Activated CD4-positive, alpha-beta T cell treated with anti-CD3 and anti-CD28 coated beads, Interleukin-2, amount 10 ng/mL, durations not matched to agents 24 days and 14 days (primary cell): ENCODE data around the gene ABHD14A. TPM values are rescaled to one million over a fixed set of nuclear protein-coding genes. Genes with fewer than 3 reads are reported as not detected.
"Not testable (repeated sequence)": the region's sequence is repeated elsewhere in the genome, so short reads cannot be mapped to it uniquely, and the experiment has no call there.

Experiments used
- DNase-seq: peaks from one replicate; pipeline ENCODE4 v3.0.0; 2022
- H3K27ac Mint-ChIP-seq: one replicate; pipeline ENCODE4 v1.8.0; 2022; ENCODE audit warnings: mild to moderate bottlenecking, mixed read lengths
- H3K27me3 Mint-ChIP-seq: one replicate; pipeline ENCODE4 v1.8.0; 2022; ENCODE audit warnings: mixed read lengths
- H3K36me3 Mint-ChIP-seq: one replicate; pipeline ENCODE4 v1.8.0; 2022; ENCODE audit warnings: low read depth, mild to moderate bottlenecking, mixed read lengths
- H3K4me1 Mint-ChIP-seq: one replicate; pipeline ENCODE4 v1.8.0; 2021; ENCODE audit warnings: mixed read lengths
- H3K4me3 Mint-ChIP-seq: one replicate; pipeline ENCODE4 v1.8.0; 2022; ENCODE audit warnings: mild to moderate bottlenecking, moderate library complexity, mixed read lengths
- H3K9me3 Mint-ChIP-seq: one replicate; pipeline ENCODE4 v1.8.0; 2021; ENCODE audit warnings: mixed read lengths
- intact Hi-C: fragments of 100-400 bp; cut with micrococcal nuclease; formaldehyde crosslinking; loops from one replicate; pipeline ENCODE4 v1.15.1; 2023
- total RNA-seq: library from RNA; stranded (reverse); gene quantifications from 2 replicates; pipeline ENCODE4 v1.2.3, GENCODE V29; 2022

ABHD14A gene
- total RNA-seq, 1 donor from 2014 or later = 12.3 TPM

DNA sequence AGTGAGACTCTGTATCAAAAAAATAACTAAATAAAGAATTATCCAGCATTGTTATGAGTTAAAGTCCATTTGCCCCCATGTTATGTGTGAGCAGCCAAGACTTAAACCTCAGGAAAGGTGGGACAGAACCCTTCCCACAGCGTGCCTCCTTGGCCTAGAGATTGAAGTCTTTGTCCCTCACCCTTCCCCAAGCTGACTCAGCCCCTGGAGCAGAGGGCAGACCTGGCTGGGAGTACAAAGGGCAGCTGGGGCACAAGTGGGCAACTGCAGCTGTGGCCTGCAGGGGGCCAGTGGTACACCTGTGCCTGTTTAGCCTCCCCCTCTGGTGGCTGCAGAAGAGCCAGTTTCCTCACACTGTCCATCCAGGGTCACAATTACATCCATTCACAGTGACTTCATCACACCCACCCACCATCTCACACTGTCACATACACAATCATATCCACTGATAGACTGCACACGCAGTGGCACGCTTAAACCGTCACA is 7.5 kb downstream of the ABHD14A start:
- Mint-ChIP-seq H3K4me3 (peak overlapping the region; percentile 96), H3K27me3 (no peaks in the 10 kb centered on the region), H3K36me3 (peaks cover 7% of the 10 kb centered on the region), H3K27ac (peak overlapping the region; percentile 96), H3K4me1 (peaks cover 21% of the 10 kb centered on the region), H3K9me3 (no peaks in the 10 kb centered on the region)
- intact Hi-C loops = loop anchor here (10.0 kb wide), 1 partner anchor 292 kb away; the partner anchor contains the start of gene WDR82
- peak; percentile 78 for DNase-seq

DNA sequence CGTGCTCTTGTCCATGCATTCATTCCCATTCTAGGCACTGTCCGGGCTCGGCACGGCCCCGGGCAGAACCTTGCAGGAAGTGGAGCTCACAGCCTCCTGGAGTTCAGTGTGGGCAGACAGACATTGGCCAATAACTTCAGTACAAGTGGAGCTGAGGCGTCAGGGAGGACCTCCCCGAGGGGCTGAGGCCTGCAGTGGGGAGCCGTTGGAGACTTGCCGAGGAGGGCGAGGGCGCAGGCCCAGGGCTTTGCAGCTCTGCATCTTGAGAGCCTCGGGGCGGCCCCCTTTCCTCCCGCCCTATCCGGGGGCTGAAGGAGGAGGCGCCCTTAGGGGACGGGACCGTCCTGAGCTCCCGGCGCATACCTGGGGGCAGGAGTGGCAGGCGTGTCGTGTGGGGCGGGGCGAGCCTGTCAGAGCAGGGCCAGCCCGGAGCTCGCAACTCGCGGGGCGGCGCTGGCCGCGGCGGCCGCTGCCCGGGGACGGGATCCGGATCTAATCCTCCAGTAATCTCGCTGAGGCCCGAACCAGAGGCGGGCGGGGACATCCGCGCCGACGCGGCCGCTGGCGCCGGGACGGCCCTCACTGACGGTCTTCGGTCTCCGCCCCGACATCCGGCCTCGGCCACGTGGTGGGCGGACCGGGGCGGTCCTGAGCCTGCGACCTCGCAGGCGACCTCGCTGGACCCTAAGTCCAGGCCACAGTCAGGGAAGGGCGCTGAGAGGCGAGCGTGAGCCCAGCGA is 8.1 kb downstream of the ABHD14A start, which contains the start of gene ACY1:
TSS of gene ACY1 (plus strand) at position 698 of the 740 bp plus-strand sequence. CDS start 530 bp downstream, outside the sequence.
- Mint-ChIP-seq H3K27me3 (no peaks in the 10 kb centered on the region), H3K4me1 (peaks cover 20% of the 10 kb centered on the region), H3K27ac (peak within 1 kb of the TSS; percentile 96), H3K36me3 (peaks cover 7% of the 10 kb centered on the region), H3K4me3 (peak within 1 kb of the TSS; percentile 96), H3K9me3 (no peaks in the 10 kb centered on the region)
- intact Hi-C loops = loop anchor here (1.0 to 10.0 kb wide), 4 partner anchors 8 to 292 kb away; partner anchors contain the start of genes ABHD14A, PARP3, RPL29 and WDR82
- DNase-seq = peak; percentile 95

DNA sequence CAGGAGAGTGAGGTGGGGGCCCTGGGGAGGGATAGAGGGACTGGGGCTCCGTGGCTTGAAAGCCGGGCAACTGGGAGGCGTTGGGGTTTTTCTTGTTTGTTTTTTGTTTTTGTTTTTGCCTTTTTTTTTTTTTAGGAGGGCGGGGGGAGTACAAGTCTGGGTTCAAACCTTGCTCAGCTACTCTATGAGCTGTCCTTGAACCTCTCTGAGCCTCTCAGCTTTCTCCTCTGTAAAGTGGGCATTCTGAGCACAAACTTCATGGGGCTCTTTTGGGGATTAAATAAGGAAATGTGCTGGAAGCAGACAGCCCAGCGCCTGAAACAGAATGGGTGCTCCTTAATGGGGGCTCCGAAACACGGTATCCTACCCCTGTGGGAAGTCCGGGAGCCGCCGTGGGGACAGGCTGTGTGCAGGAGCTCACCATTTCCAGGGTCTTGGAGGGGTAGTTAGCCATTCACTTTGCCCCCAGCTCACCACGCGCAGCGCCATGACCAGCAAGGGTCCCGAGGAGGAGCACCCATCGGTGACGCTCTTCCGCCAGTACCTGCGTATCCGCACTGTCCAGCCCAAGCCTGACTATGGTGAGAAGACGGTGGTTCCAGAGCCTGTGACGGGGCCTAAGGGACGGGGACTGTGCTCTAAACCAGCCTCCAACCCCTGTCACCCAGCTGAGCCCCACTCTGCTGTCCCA is 8.9 kb downstream of the ABHD14A start:
- Mint-ChIP-seq H3K4me3 (peak overlapping the region; percentile 96), H3K9me3 (no peaks in the 10 kb centered on the region), H3K4me1 (peaks cover 20% of the 10 kb centered on the region), H3K27me3 (no peaks in the 10 kb centered on the region), H3K36me3 (peaks cover 7% of the 10 kb centered on the region), H3K27ac (peak overlapping the region; percentile 96)
- no peak for DNase-seq
- intact Hi-C loops = loop anchor here (1.0 to 10.0 kb wide), 4 partner anchors 8 to 291 kb away; partner anchors contain the start of genes ABHD14A, PARP3, RPL29 and WDR82

DNA sequence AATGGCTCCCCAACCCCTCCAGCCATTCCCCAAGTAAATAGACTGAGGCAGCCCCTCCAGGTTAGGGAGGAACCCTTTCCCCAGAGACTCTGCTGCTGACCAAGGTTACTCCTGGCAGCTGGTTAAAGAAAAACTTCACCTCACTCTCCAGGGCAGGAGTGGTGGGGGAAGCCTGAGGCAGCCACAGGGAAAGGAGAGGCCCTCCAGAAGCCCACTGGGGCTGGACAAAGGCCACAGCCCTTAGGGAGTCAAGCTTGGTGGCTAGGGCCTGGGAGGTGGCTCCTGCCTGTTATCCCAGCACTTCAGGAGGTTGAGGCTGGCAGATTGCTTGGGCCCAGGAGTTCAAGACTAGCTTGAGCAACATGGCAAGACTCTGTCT is 9.4 kb downstream of the ABHD14A start:
- peaks cover 20% of the 10 kb centered on the region for H3K4me1 Mint-ChIP-seq
- H3K36me3 Mint-ChIP-seq = peaks cover 7% of the 10 kb centered on the region
- peak overlapping the region; percentile 96 for H3K4me3 Mint-ChIP-seq
- peak overlapping the region; percentile 96 for H3K27ac Mint-ChIP-seq
- no peaks in the 10 kb centered on the region for H3K9me3 Mint-ChIP-seq
- DNase-seq = no peak
- no peaks in the 10 kb centered on the region for H3K27me3 Mint-ChIP-seq
- intact Hi-C loops = loop anchor here (10.0 kb wide), 1 partner anchor 291 kb away; the partner anchor contains the start of gene WDR82

DNA sequence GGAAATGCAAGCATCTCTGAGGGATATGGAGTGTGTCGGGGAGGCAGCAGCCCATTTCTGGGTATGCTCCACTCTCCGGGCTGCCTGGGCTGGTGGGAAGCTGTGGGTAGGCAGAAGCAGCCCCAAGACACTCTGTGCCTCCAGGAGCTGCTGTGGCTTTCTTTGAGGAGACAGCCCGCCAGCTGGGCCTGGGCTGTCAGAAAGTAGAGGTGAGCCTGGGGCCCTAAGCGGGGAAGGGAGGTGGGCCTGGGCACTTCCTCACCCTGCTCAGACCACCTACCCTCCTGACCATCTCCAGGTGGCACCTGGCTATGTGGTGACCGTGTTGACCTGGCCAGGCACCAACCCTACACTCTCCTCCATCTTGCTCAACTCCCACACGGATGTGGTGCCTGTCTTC is 10.2 kb downstream of the ABHD14A start:
- peak overlapping the region; percentile 48 for H3K27ac Mint-ChIP-seq
- intact Hi-C loops = loop anchor here (10.0 kb wide), 1 partner anchor 290 kb away; the partner anchor contains the start of gene WDR82
- peaks cover 7% of the 10 kb centered on the region for H3K36me3 Mint-ChIP-seq
- H3K9me3 Mint-ChIP-seq = no peaks in the 10 kb centered on the region
- peaks cover 20% of the 10 kb centered on the region for H3K4me1 Mint-ChIP-seq
- DNase-seq = no peak
- H3K4me3 Mint-ChIP-seq = peak overlapping the region; percentile 59
- H3K27me3 Mint-ChIP-seq = no peaks in the 10 kb centered on the region

DNA sequence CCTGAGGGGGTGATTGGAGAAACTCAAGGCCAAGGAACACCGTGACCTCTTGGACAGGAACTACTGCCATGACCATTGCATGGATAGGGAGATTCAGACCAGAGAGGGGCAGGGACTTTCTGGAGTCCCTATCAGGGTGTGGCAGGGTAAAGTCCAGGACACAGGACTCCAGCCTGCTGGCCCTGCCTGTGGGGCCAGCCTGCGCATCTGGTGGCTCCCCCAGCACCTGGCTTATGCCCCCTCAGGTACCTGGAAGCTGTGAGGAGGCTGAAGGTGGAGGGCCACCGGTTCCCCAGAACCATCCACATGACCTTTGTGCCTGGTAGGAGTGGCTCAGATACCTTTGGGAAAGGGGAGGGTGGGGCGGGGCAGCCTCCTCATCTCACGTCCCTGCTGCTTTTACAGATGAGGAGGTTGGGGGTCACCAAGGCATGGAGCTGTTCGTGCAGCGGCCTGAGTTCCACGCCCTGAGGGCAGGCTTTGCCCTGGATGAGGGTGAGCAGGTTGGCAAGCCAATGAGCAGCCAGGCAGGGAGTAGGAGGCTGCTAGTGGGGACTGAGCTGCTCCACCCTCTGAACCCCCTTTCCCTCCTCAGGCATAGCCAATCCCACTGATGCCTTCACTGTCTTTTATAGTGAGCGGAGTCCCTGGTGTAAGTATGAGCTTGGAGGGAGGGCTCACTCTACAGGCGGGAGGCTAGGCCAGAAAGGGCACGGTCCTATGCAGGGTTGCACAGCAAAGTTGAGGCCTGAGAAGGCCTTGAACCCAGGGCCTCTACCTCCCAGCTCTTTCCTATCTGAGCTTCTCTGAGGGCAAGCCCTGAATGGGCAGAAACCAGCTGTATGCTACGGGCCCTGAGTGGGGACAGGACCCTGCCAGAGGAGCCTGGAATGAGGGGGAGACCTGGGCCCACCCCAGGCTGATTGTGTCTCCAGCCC is 11.4 kb downstream of the ABHD14A start:
- no peak overlapping the region for H3K27ac Mint-ChIP-seq
- H3K36me3 Mint-ChIP-seq = peaks cover 7% of the 10 kb centered on the region
- DNase-seq = no peak
- no peaks in the 10 kb centered on the region for H3K9me3 Mint-ChIP-seq
- H3K27me3 Mint-ChIP-seq = no peaks in the 10 kb centered on the region
- H3K4me1 Mint-ChIP-seq = peaks cover 17% of the 10 kb centered on the region
- intact Hi-C loops = loop anchor here (10.0 kb wide), 1 partner anchor 289 kb away; the partner anchor contains the start of gene WDR82
- no peak overlapping the region for H3K4me3 Mint-ChIP-seq

DNA sequence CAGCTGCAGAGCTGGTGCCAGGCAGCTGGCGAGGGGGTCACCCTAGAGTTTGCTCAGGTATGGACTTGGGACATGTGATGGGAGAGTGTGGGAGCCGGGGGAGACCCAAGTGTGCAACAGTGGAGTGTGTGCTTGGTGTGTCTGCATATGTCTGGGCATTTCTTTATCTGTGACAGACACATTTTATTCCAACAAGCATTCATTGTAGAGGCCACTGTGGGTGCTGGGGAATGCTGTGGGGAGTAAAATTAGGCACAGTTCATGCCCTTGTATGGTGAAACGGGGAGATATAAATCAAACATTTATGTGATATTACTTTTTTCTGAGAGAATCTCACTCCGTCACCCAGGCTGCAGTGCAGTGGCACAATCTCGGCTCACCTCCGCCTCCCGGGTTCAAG is 12.7 kb downstream of the ABHD14A start:
- intact Hi-C loops = loop anchor here (10.0 kb wide), 1 partner anchor 287 kb away; the partner anchor contains the start of gene WDR82
- Mint-ChIP-seq H3K36me3 (peaks cover 20% of the 10 kb centered on the region), H3K27ac (no peak overlapping the region), H3K4me3 (no peak overlapping the region), H3K4me1 (peaks cover 13% of the 10 kb centered on the region), H3K27me3 (no peaks in the 10 kb centered on the region), H3K9me3 (no peaks in the 10 kb centered on the region)
- DNase-seq = no peak

DNA sequence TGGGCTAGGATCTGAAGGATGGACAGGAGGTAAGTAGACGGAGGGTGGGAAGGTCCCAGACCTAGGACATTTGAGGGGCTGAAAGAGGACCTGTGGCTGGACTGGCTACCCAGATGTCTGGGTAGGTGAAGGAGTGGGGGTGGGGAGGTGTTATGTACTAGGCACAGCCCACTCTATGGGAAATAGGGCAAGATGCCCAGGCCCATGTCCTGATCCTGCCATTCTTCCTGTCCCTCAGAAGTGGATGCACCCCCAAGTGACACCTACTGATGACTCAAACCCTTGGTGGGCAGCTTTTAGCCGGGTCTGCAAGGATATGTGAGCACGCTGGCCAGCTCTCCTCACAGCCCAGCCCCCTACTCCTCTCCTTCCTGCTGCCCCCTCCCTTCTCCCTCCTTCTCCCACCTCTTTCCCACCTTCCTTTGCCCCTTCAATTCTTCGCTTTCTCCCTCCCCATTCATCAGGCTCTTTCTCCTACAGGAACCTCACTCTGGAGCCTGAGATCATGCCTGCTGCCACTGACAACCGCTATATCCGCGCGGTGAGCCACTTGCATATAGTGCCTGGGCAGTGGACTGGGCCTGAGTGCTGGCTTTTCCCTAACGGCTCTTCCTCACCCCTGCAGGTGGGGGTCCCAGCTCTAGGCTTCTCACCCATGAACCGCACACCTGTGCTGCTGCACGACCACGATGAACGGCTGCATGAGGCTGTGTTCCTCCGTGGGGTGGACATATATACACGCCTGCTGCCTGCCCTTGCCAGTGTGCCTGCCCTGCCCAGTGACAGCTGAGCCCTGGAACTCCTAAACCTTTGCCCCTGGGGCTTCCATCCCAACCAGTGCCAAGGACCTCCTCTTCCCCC is 13.7 kb downstream of the ABHD14A start:
- Mint-ChIP-seq H3K9me3 (no peaks in the 10 kb centered on the region), H3K4me3 (no peak overlapping the region), H3K4me1 (peaks cover 7% of the 10 kb centered on the region), H3K27me3 (no peaks in the 10 kb centered on the region), H3K36me3 (peaks cover 23% of the 10 kb centered on the region), H3K27ac (peak overlapping the region; percentile 52)
- intact Hi-C loops = loop anchor here (10.0 kb wide), 1 partner anchor 286 kb away; the partner anchor contains the start of gene WDR82
- DNase-seq = no peak

DNA sequence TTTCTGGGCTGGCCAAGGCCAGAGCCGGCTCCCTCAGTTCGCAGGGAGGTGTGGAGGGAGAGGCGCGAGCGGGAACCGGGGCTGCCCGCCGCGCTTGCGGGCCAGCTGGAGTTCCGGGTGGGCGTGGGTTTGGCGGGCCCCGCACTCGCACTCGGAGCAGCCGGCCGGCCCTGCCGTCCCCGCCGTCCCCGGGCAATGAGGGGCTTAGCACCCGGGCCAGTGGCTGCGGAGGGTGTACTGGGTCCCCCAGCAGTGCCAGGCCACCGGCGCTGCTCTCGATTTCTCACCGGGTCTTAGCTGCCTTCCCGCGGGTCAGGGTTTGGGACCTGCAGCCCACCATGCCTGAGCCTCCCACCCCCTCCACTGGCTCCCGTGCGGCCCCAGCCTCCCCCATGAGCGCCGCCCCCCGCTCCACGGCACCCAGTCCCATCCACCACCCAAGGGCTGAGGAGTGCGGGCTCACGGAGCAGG is 15.7 kb downstream of the ABHD14A start:
- intact Hi-C loops = not testable (repeated sequence)

DNA sequence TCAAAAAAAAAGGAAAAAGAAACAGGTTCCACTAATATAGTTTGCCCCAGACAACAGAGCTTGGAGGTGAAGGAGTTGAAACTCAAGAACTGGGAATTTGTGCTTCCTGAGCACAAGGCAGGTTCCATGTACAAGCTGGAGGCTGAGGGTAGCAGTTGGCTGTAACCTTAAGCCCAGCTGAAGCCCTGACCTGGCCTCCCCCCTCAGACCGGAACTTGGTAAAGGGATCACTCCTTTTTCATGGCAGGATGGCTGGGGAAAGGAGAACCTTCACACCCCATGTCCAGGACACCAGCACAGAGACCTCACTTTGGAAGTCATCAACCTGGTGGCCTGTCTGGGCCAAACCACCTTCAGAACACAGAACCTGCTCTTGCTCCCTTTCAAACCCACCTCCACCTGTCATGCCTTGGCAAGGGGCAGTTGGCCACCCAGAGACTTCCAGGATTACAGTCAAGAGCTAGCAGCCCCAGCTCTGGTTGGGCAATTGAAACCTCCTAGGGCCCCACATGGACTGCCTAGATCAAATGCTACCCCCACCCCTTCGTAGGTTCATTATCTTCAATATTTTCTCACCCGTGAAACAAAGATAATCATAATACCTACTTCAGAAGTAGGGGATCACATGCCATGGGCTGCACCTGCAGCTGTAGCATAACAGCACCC is 17.3 kb downstream of the ABHD14A start:
- H3K4me1 Mint-ChIP-seq = peaks cover 20% of the 10 kb centered on the region
- no peaks in the 10 kb centered on the region for H3K27me3 Mint-ChIP-seq
- peaks cover 47% of the 10 kb centered on the region for H3K36me3 Mint-ChIP-seq
- H3K4me3 Mint-ChIP-seq = no peak overlapping the region
- peak overlapping the region; percentile 7 for H3K27ac Mint-ChIP-seq
- intact Hi-C loops = no loop called here
- H3K9me3 Mint-ChIP-seq = no peaks in the 10 kb centered on the region
- DNase-seq = no peak

More for the DNA sequence above, 15.7 kb downstream of the ABHD14A start:
- DNase-seq, H3K9me3 Mint-ChIP-seq, H3K4me3 Mint-ChIP-seq, H3K27ac Mint-ChIP-seq, H3K27me3 Mint-ChIP-seq: not testable (repeated sequence)
- peaks cover 43% of the 10 kb centered on the region for H3K36me3 Mint-ChIP-seq
- peaks cover 15% of the 10 kb centered on the region for H3K4me1 Mint-ChIP-seq

DNA sequence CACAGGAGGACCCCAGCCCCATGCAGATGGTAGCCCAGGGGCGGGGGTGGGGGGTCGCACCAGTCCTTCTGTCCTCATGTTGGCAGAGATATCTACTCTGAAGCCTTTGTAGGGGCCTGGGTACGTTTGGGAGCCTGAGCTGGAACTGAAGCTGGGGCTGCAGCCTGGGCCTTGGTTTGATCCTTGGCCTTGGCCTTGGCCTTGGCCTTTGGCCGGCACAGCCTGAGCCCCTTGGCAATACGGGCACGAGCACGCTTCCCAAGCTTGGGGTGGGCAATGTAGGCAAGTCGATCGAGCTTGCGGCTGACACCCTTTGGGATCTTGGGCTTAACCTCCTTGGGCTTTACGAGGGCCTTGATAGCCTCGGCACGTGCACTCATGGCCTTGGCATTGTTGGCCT is 18.8 kb downstream of the ABHD14A start:
- peaks cover 47% of the 10 kb centered on the region for H3K36me3 Mint-ChIP-seq
- H3K4me3 Mint-ChIP-seq = peak overlapping the region; percentile 90
- peak overlapping the region; percentile 97 for H3K27ac Mint-ChIP-seq
- intact Hi-C loops = loop anchor here (2.0 kb wide), 1 partner anchor 19 kb away; the partner anchor contains the start of genes ABHD14A and ABHD14B
- not testable (repeated sequence) for DNase-seq, H3K27me3 Mint-ChIP-seq, H3K9me3 Mint-ChIP-seq
- H3K4me1 Mint-ChIP-seq = peaks cover 20% of the 10 kb centered on the region
